ENCODE measurements around the gene HELZ. TPM values are rescaled to one million over a fixed set of nuclear protein-coding genes. Genes with fewer than 3 reads are reported as not detected.
"Not testable (repeated sequence)": the region's sequence is repeated elsewhere in the genome, so short reads cannot be mapped to it uniquely, and the experiment has no call there.

HELZ gene
- total RNA-seq, 1 donor from 2014 or later = 47.4 TPM

DNA sequence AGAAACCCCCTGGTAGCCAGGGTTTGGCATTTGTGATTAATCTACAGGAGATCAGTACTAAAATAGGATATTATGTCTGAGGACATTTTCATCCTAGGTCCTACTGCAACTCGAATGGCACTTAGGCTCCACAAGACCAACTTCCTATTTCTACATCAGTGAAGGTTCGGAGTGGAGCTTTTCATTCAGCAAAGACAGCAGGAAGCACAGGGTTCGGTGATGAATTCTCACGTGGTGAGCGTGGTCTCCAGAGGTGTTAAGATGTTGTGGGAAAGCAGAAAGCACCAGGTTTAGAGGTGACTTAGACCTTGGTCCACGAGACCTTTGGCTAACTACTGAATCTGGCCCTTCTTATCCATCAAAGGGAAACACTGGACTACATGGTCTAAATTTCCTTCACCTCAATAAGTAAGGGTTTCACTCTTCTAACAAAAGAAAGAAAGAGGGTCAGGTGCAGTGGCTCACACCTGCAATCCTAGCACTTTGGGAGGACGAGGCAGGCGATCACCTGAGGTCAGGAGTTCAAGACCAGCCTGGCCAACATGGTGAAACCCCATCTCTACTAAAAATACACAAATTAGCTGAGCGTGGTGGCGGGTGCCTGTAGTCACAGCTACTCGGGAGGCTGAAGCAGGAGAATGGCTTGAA, 13.9 kb upstream of the HELZ start:
- no peaks in the 10 kb centered on the region for H3K36me3 Mint-ChIP-seq (ENCODE audit: unreplicated experiment)
- DNase-seq = no peak
- H3K4me1 Mint-ChIP-seq (ENCODE audit: low read depth, unreplicated experiment) = no peaks in the 10 kb centered on the region
- no peaks in the 10 kb centered on the region for H3K9me3 Mint-ChIP-seq (ENCODE audit: unreplicated experiment)
- no peaks in the 10 kb centered on the region for H3K27me3 Mint-ChIP-seq (ENCODE audit: unreplicated experiment)
- TF ChIP-seq, protein P1, sequence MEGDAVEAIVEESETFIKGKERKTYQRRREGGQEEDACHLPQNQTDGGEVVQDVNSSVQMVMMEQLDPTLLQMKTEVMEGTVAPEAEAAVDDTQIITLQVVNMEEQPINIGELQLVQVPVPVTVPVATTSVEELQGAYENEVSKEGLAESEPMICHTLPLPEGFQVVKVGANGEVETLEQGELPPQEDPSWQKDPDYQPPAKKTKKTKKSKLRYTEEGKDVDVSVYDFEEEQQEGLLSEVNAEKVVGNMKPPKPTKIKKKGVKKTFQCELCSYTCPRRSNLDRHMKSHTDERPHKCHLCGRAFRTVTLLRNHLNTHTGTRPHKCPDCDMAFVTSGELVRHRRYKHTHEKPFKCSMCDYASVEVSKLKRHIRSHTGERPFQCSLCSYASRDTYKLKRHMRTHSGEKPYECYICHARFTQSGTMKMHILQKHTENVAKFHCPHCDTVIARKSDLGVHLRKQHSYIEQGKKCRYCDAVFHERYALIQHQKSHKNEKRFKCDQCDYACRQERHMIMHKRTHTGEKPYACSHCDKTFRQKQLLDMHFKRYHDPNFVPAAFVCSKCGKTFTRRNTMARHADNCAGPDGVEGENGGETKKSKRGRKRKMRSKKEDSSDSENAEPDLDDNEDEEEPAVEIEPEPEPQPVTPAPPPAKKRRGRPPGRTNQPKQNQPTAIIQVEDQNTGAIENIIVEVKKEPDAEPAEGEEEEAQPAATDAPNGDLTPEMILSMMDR (IDR thresholded peaks at IDR 0.05; ENCODE audit: partially characterized antibody, unreplicated experiment) = no peak
- no peak overlapping the region for H3K4me3 Mint-ChIP-seq (ENCODE audit: unreplicated experiment)
- H3K27ac Mint-ChIP-seq (ENCODE audit: unreplicated experiment) = no peak overlapping the region

DNA sequence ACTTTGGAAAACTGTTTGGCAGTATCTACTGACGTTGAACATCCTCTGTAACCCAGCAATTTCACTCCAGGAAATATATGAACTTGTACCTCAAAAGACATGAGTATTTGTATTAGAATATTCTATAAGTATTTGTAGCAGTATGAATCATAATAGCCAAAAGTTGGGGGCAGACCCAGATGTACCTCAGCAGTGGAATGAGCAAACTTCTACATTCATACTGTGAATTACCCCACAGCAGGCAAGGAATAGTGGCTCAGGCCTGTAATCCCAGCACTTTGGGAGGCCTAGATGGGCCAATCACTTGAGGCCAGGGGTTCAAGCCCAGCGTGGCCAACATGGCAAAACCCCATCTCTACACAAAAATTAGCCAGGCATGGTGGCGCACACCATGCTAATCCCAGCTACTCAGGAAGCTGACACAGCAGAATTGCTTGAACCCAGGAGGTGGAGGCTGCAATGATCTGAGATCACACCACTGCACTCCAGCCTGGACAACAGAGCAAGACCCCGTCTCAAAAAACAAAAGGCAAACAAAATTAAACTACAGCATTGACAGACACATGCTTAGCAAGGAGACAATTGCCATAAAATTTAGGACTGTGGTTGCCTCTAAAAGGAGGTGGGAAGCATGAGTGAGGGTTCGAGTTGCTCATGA, 11.2 kb upstream of the HELZ start:
- DNase-seq = no peak
- H3K4me1 Mint-ChIP-seq (ENCODE audit: low read depth, unreplicated experiment) = no peaks in the 10 kb centered on the region
- H3K36me3 Mint-ChIP-seq (ENCODE audit: unreplicated experiment) = no peaks in the 10 kb centered on the region
- peaks cover 1% of the 10 kb centered on the region for H3K9me3 Mint-ChIP-seq (ENCODE audit: unreplicated experiment)
- no peaks in the 10 kb centered on the region for H3K27me3 Mint-ChIP-seq (ENCODE audit: unreplicated experiment)
- H3K4me3 Mint-ChIP-seq (ENCODE audit: unreplicated experiment) = no peak overlapping the region
- H3K27ac Mint-ChIP-seq (ENCODE audit: unreplicated experiment) = no peak overlapping the region
- TF ChIP-seq, protein P1 (IDR thresholded peaks at IDR 0.05; ENCODE audit: partially characterized antibody, unreplicated experiment) = no peak

DNA sequence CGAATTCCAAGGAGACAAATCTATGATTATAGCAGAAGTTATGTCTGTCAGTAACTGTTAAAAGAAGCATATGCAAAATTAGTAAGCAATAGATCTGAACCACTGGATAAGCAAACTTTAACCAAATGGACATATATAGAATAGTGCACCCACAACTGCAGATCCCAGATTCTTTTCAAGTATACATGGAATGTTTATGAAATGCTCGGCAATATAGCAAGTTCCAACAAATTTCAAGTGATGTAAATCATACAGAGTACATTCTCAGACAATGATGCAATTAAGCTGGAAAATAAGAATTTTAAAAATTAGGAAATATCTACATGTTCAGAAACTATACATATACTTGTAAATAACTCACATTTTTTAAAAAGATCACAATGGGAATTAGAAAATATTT, 8.4 kb upstream of the HELZ start:
- Mint-ChIP-seq H3K9me3 (ENCODE audit: unreplicated experiment) (peaks cover 1% of the 10 kb centered on the region), H3K27ac (ENCODE audit: unreplicated experiment) (no peak overlapping the region), H3K27me3 (ENCODE audit: unreplicated experiment) (no peaks in the 10 kb centered on the region), H3K4me1 (ENCODE audit: low read depth, unreplicated experiment) (no peaks in the 10 kb centered on the region), H3K4me3 (ENCODE audit: unreplicated experiment) (no peak overlapping the region), H3K36me3 (ENCODE audit: unreplicated experiment) (no peaks in the 10 kb centered on the region)
- DNase-seq = no peak
- TF ChIP-seq, protein P1 (IDR thresholded peaks at IDR 0.05; ENCODE audit: partially characterized antibody, unreplicated experiment) = no peak

DNA sequence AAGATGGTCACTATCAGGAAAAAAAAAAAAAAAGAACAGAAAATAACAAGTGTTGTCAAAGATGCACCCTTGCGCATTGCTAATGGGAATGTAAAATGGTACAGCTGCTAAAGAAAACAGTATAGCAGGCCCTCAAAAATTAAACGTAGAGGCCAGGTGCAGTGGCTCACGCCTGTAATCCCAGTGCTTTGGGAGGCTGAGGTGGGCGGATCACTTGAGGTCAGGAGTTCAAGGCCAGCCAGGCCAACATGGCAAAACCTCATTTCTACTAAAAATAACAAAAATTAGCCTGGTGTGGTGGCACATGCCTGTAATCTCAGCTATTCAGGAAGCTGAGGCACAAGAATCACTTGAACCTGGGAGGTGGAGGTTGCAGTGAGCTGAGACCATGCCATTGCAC, 6.6 kb upstream of the HELZ start:
- not testable (repeated sequence) for H3K36me3 Mint-ChIP-seq (ENCODE audit: unreplicated experiment); H3K9me3 Mint-ChIP-seq (ENCODE audit: unreplicated experiment); DNase-seq

DNA sequence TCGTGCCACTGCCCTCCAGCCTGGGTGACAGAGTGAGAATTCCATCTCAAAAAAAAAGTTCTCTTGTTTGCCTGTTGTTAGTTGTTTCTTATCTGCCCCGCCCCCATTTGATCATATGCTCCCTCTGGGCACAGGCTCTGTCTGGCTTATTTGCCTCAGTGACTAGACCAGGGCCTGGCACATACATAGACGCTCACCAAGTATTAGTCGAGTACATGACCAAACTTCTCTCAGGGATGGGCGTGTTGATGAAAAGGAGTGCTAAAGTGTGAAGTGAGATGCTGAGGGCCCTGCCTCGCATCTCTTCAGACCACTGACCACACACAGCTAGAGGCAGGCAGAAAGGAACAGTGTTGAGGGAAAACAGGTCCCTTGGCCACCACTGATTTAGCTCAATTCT, 3.3 kb upstream of the HELZ start:
- H3K4me1 Mint-ChIP-seq (ENCODE audit: low read depth, unreplicated experiment) = peaks cover 5% of the 10 kb centered on the region
- DNase-seq = no peak
- H3K27me3 Mint-ChIP-seq (ENCODE audit: unreplicated experiment) = peaks cover 3% of the 10 kb centered on the region
- no peaks in the 10 kb centered on the region for H3K36me3 Mint-ChIP-seq (ENCODE audit: unreplicated experiment)
- TF ChIP-seq, protein P1 (IDR thresholded peaks at IDR 0.05; ENCODE audit: partially characterized antibody, unreplicated experiment) = no peak
- H3K27ac Mint-ChIP-seq (ENCODE audit: unreplicated experiment) = no peak overlapping the region
- H3K4me3 Mint-ChIP-seq (ENCODE audit: unreplicated experiment) = no peak overlapping the region
- peaks cover 1% of the 10 kb centered on the region for H3K9me3 Mint-ChIP-seq (ENCODE audit: unreplicated experiment)

More for the DNA sequence above, 6.6 kb upstream of the HELZ start:
- H3K4me1 Mint-ChIP-seq (ENCODE audit: low read depth, unreplicated experiment); H3K4me3 Mint-ChIP-seq (ENCODE audit: unreplicated experiment); H3K27ac Mint-ChIP-seq (ENCODE audit: unreplicated experiment); H3K27me3 Mint-ChIP-seq (ENCODE audit: unreplicated experiment): not testable (repeated sequence)
